Measurements from ENCODE around the gene PIBF1. TPM values are rescaled to one million over a fixed set of nuclear protein-coding genes. Genes with fewer than 3 reads are reported as not detected.

The PIBF1 gene
- total and polyA plus RNA-seq, 2 of the 4 experiments (the other 2 are of a cell fraction), result 5.1 to 13.3 TPM

GRCh38 chr13:72920097-72920496 lies 138.2 kb downstream of the PIBF1 start:
- no peak overlapping the region for H2BK15ac ChIP-seq (ENCODE audit: low read depth, low read length)
- no peaks in the 10 kb centered on the region for H3K27me3 ChIP-seq (ENCODE audit: control insufficient read depth, insufficient read depth, low read length)
- H3K4me3 ChIP-seq (ENCODE audit: insufficient read depth, low read depth, low read length), result no peak overlapping the region
- DNase-seq (peak; percentile 11), ATAC-seq (ENCODE audit: low read depth) (no peak)
- no peak overlapping the region for H3K4ac ChIP-seq (ENCODE audit: low read depth, low read length)
- no peak overlapping the region for H3K23ac ChIP-seq (ENCODE audit: low read depth, low read length)
- no peak overlapping the region for H4K5ac ChIP-seq (ENCODE audit: low read depth, low read length)
- in situ Hi-C loops (cut with MboI; ENCODE audit: low sequenced_read_pairs), result no loop called here
- no CpG with 5 or more reads among the region's 2 CpGs for WGBS, 2 experiments (ENCODE audit: extremely low coverage in 2 of 2, insufficient read length in 1 of 2)
- peaks cover 7% of the 10 kb centered on the region; the same call in 1 of the 2 replicates for H3K36me3 ChIP-seq (ENCODE audit: control insufficient read depth, insufficient read depth, low read length)
- H3K9ac ChIP-seq (ENCODE audit: low read depth, low read length), result no peak overlapping the region
- POLR2A ChIA-PET (ENCODE audit: unreplicated experiment), result no interaction called here
- intact Hi-C loops (cut with micrococcal nuclease), result no loop called here
- H3K27ac ChIP-seq (ENCODE audit: insufficient read depth, low read length), result no peak overlapping the region
- no peaks in the 10 kb centered on the region for H3K4me1 ChIP-seq (ENCODE audit: control insufficient read depth, insufficient read depth, low read length)
- no peaks in the 10 kb centered on the region for H3K79me1 ChIP-seq (ENCODE audit: low read depth in 1 of 2, low read length in 2 of 2)
- H3K4me2 ChIP-seq (ENCODE audit: low read depth, low read length), result no peak overlapping the region
- H3K14ac ChIP-seq (replicated peaks; ENCODE audit: low read depth, low read length), result no peak overlapping the region
- H2AK9ac ChIP-seq (replicated peaks; ENCODE audit: low read depth, low read length, poor library complexity), result no peak overlapping the region
- no peak overlapping the region for H2AK5ac ChIP-seq (ENCODE audit: low read depth, low read length)
- H4K91ac ChIP-seq (ENCODE audit: insufficient read depth, low read depth, low read length), result no peak overlapping the region
- CTCF ChIA-PET, result no interaction called here
- no peak overlapping the region for H4K8ac ChIP-seq (ENCODE audit: low read depth in 2 of 2, low read length in 2 of 2)
- no peak for TF ChIP-seq NFE2L2 (IDR thresholded peaks at IDR 0.05; ENCODE audit: low read depth, low read length)
- no peak overlapping the region for H2BK5ac ChIP-seq (ENCODE audit: low read depth, low read length, poor library complexity, severe bottlenecking)
- H2BK120ac ChIP-seq (ENCODE audit: low read depth, low read length), result no peak overlapping the region
- no peaks in the 10 kb centered on the region for H4K20me1 ChIP-seq (ENCODE audit: insufficient read depth, low read length)
- no peak overlapping the region for H3K18ac ChIP-seq (ENCODE audit: low read depth, low read length)
- dilution Hi-C loops (cut with HindIII; ENCODE audit: low sequenced_read_pairs, unreplicated experiment), result no loop called here
- no peak overlapping the region for H3K56ac ChIP-seq (ENCODE audit: extremely low read depth, insufficient read depth, low read length)
- H2AFZ ChIP-seq (replicated peaks; ENCODE audit: low read length, poor library complexity), result no peak overlapping the region
- H3K9me3 ChIP-seq (ENCODE audit: control insufficient read depth, insufficient read depth, low read length), result no peaks in the 10 kb centered on the region
- BruUV-seq (replicated peaks), result no TSS peak
- H3K9me1 ChIP-seq (ENCODE audit: insufficient read depth, low read length), result no peaks in the 10 kb centered on the region
- H2BK20ac ChIP-seq (ENCODE audit: low read depth, low read length), result no peak overlapping the region

Data from IMR-90 (cell line).